PC-3 (cell line): ENCODE results near the gene SEMG1.

ENCODE experiments used
- CTCF ChIP-seq: fragments of 300-600 bp; sonication (generic); conservative IDR thresholded peaks from 2 replicates; pipeline ENCODE4 v1.5.1; 2017; ENCODE audit warnings: antibody characterized with exemption, low read depth, mild to moderate bottlenecking, low read length
- EZH2 ChIP-seq: fragments of 300-600 bp; sonication (generic); IDR thresholded peaks from one replicate; pipeline ENCODE4 v1.6.1; 2017; ENCODE audit warnings: antibody characterized with exemption, mild to moderate bottlenecking, low read length; ENCODE audit not compliant: unreplicated experiment
- EZH2phosphoT487 ChIP-seq: fragments of 300-600 bp; sonication (generic); IDR thresholded peaks from 2 replicates; pipeline ENCODE4 v1.6.1; 2018; ENCODE audit warnings: mild to moderate bottlenecking, antibody characterized with exemption, low read length, borderline replicate concordance

DNA sequence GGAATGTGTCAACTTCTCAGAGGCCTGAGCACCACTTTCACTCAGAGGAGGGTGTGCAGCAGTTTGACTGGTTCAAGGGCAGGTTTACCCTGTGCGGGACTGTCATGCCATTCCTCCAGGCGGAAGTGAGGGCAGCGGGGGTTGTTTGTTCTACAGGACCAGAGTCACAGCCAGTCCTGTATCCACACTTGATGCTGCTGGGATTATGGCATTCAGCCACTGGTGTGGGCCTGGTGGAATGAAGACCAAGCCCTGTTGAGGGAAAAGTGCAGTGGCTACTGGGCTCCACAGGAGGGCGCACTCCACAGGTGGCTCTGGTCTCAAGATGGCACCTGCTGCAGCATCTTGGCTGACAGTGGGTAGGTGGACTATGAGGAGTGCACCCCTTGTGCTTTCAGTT, 29.2 kb downstream of the SEMG1 start:
- no peak for TF ChIP-seq EZH2
- TF ChIP-seq CTCF, result peak; percentile 91
- no peak for TF ChIP-seq EZH2phosphoT487
